Esophagus squamous epithelium (tissue), 4 donors: Measurements from ENCODE around the gene MCRIP1.

Source experiments
- CTCF ChIP-seq, 6 experiments: fragments of 450-650 bp in 4 of 6; fragments of 200-600 bp in 2 of 6; sonication (generic) in 2 of 6; IDR thresholded peaks; one replicate each; pipeline ENCODE4 v1.5.1; 2016 to 2019; ENCODE audit warnings: antibody characterized with exemption in 6 of 6, mild to moderate bottlenecking in 4 of 6, moderate library complexity in 4 of 6
- POLR2A ChIP-seq, 4 donors: fragments of 450-650 bp; IDR thresholded peaks; one replicate each; pipeline ENCODE4 v1.6.1; 2017; ENCODE audit warnings: antibody characterized with exemption in 4 of 4, mild to moderate bottlenecking in 4 of 4, moderate library complexity in 3 of 4

GRCh38 chr17:81878294-81878693, 45.2 kb upstream of the MCRIP1 start:
- TF ChIP-seq CTCF (IDR thresholded peaks at IDR 0.05) = no peak
- TF ChIP-seq POLR2A (IDR thresholded peaks at IDR 0.05) = no peak
